ENCODE measurements around the gene ARFGAP3. TPM values are rescaled to one million over a fixed set of nuclear protein-coding genes. Genes with fewer than 3 reads are reported as not detected.

Gene ARFGAP3
- total RNA-seq, 2 experiments from 2014 or later, result 19.5 to 21.4 TPM

DNA sequence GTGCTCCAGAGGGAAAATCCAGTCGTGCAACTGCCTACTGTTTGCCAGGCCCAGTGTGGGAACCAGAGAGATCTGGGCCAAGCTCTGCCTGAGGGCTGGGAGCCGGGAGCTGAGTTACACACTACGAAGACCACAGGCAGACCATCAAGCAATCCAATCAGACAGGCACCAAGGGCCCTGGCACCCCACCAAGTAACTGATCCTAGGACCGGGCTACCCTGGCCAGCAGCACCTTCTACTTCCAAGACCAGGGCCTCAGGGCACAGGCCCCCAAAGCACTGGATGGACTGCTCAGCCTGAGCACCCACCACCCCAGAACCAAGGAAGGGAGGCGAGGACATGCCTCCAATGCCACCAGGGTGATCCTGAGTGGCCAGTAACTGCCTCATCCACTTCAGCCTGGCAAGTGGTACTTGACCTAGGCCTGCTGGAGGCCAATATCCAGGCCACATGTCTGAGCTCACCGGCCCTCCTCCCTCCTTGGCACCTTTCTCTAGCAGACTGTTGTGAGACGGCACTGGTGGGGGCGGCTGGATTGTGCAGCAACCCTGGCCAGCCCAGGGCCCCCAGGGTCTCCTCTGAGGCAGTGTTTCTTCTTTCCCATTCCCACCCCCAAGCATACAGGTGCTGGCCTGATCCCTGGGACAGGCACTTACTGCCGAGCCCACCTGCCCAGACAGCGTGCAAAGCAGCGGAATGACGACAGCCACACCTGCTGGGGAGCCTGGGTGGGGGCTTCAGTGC lies 20.7 kb upstream of the ARFGAP3 start:
- H3K27ac ChIP-seq (ENCODE audit: low read depth in 1 of 2, low read length in 2 of 2), result no peak overlapping the region
- no peak overlapping the region for H3K4me3 ChIP-seq (ENCODE audit: low read length)
- Mint-ChIP-seq H3K4me3 (no peak overlapping the region), H3K36me3 (ENCODE audit: low read depth) (peaks cover 66% of the 10 kb centered on the region), H3K9me3 (no peaks in the 10 kb centered on the region), H3K27ac (no peak overlapping the region), H3K4me1 (ENCODE audit: low read depth) (no peaks in the 10 kb centered on the region), H3K27me3 (no peaks in the 10 kb centered on the region)
- H3K36me3 ChIP-seq (ENCODE audit: insufficient read depth, low read length), result peaks cover 82% of the 10 kb centered on the region
- no peaks in the 10 kb centered on the region for H3K4me1 ChIP-seq (ENCODE audit: insufficient read depth, low read length)
- intact Hi-C loops (cut with DNase I, micrococcal nuclease), result no loop called here
- CTCF ChIA-PET, result interaction anchor here (0.5 kb wide), 1 partner anchor 828 kb away, joined by 3 read pairs; no protein-coding TSS in a partner anchor
- H3K27me3 ChIP-seq (ENCODE audit: control insufficient read depth in 1 of 2, insufficient read depth in 2 of 2, low read length in 2 of 2), result no peaks in the 10 kb centered on the region
- ATAC-seq (ENCODE audit: poor library complexity), result no peak
- TF ChIP-seq, protein P1, sequence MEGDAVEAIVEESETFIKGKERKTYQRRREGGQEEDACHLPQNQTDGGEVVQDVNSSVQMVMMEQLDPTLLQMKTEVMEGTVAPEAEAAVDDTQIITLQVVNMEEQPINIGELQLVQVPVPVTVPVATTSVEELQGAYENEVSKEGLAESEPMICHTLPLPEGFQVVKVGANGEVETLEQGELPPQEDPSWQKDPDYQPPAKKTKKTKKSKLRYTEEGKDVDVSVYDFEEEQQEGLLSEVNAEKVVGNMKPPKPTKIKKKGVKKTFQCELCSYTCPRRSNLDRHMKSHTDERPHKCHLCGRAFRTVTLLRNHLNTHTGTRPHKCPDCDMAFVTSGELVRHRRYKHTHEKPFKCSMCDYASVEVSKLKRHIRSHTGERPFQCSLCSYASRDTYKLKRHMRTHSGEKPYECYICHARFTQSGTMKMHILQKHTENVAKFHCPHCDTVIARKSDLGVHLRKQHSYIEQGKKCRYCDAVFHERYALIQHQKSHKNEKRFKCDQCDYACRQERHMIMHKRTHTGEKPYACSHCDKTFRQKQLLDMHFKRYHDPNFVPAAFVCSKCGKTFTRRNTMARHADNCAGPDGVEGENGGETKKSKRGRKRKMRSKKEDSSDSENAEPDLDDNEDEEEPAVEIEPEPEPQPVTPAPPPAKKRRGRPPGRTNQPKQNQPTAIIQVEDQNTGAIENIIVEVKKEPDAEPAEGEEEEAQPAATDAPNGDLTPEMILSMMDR (IDR thresholded peaks at IDR 0.05), result no peak
- POLR2A ChIA-PET, result no interaction called here
- no peaks in the 10 kb centered on the region for H3K9me3 ChIP-seq (ENCODE audit: control insufficient read depth in 1 of 2, insufficient read depth in 1 of 2, low read length in 2 of 2)
- DNase-seq, result no peak

DNA sequence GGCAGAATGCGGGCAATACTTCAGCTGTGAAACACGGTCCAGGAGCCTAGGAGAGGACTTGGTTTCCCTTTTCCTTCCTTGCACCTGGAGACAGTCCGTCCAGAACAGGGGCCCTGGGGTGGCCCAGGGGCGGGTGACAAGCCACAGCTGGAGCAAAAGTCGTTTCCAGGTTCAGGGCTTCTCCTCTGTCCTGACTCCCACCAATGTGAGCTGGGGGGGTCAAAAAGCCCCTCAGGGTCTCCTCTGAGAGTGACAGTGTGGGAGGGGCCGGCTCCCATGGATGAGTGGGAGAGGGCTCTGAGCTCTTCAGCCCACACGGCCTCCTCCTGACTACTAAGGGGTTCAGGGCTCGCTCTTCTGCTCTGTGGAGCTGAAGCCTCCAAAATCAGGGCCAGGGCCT lies 20.1 kb upstream of the ARFGAP3 start:
- H3K27me3 Mint-ChIP-seq, result no peaks in the 10 kb centered on the region
- Histone ChIP-seq H3K4me3 (ENCODE audit: low read length) (no peak overlapping the region), H3K36me3 (ENCODE audit: insufficient read depth, low read length) (peaks cover 81% of the 10 kb centered on the region), H3K27ac (ENCODE audit: low read depth in 1 of 2, low read length in 2 of 2) (no peak overlapping the region), H3K9me3 (ENCODE audit: control insufficient read depth in 1 of 2, insufficient read depth in 1 of 2, low read length in 2 of 2) (no peaks in the 10 kb centered on the region), H3K27me3 (ENCODE audit: control insufficient read depth in 1 of 2, insufficient read depth in 2 of 2, low read length in 2 of 2) (no peaks in the 10 kb centered on the region), H3K4me1 (ENCODE audit: insufficient read depth, low read length) (no peaks in the 10 kb centered on the region)
- DNase-seq, result no peak
- intact Hi-C loops (cut with DNase I, micrococcal nuclease), result no loop called here
- H3K27ac Mint-ChIP-seq, result no peak overlapping the region
- TF ChIP-seq, protein P1 (IDR thresholded peaks at IDR 0.05), result no peak
- H3K4me3 Mint-ChIP-seq, result no peak overlapping the region
- peaks cover 64% of the 10 kb centered on the region for H3K36me3 Mint-ChIP-seq (ENCODE audit: low read depth)
- H3K9me3 Mint-ChIP-seq, result no peaks in the 10 kb centered on the region
- ATAC-seq (ENCODE audit: poor library complexity), result no peak
- no peaks in the 10 kb centered on the region for H3K4me1 Mint-ChIP-seq (ENCODE audit: low read depth)
- POLR2A ChIA-PET, result no interaction called here
- CTCF ChIA-PET, result interaction anchor here (0.5 kb wide), 1 partner anchor 827 kb away, joined by 3 read pairs; no protein-coding TSS in a partner anchor

DNA sequence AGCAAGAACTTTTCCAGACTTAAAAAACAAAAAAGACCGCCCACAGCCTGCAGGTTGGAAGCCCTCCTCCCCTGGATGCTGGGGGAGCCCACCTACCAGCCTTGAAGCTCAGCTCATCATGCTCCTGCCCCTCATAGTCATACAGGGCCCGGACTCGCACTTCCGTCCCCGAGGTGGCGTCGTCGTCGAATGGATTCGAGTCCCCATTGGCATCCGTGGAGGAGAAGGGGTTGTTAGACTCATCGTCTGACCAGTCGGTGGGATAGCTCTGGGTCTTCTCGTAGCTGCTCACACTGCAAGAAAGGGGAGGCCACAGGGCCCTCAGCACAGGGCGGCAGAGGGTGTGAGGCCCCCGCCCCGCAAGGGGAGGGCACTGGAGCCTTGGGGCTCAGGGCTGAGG lies 19.0 kb upstream of the ARFGAP3 start:
- ATAC-seq (ENCODE audit: poor library complexity), result no peak
- no peak overlapping the region for H3K4me3 ChIP-seq (ENCODE audit: low read length)
- peaks cover 75% of the 10 kb centered on the region for H3K36me3 ChIP-seq (ENCODE audit: insufficient read depth, low read length)
- CTCF ChIA-PET, result no interaction called here
- intact Hi-C loops (cut with DNase I, micrococcal nuclease), result no loop called here
- no peaks in the 10 kb centered on the region for H3K4me1 Mint-ChIP-seq (ENCODE audit: low read depth)
- no peaks in the 10 kb centered on the region for H3K4me1 ChIP-seq (ENCODE audit: insufficient read depth, low read length)
- H3K27ac ChIP-seq (ENCODE audit: low read depth in 1 of 2, low read length in 2 of 2), result no peak overlapping the region
- peaks cover 73% of the 10 kb centered on the region for H3K36me3 Mint-ChIP-seq (ENCODE audit: low read depth)
- POLR2A ChIA-PET, result no interaction called here
- DNase-seq, result no peak
- no peaks in the 10 kb centered on the region for H3K9me3 Mint-ChIP-seq
- H3K27me3 ChIP-seq (ENCODE audit: control insufficient read depth in 1 of 2, insufficient read depth in 2 of 2, low read length in 2 of 2), result no peaks in the 10 kb centered on the region
- no peaks in the 10 kb centered on the region for H3K27me3 Mint-ChIP-seq
- no peak overlapping the region for H3K4me3 Mint-ChIP-seq
- TF ChIP-seq, protein P1 (IDR thresholded peaks at IDR 0.05), result no peak
- H3K27ac Mint-ChIP-seq, result no peak overlapping the region
- no peaks in the 10 kb centered on the region for H3K9me3 ChIP-seq (ENCODE audit: control insufficient read depth in 1 of 2, insufficient read depth in 1 of 2, low read length in 2 of 2)
